ENCODE results near the gene FTSJ1.
A peak's percentile ranks its signal among the peaks of the same experiment; 100 is the strongest.

FTSJ1 gene

GRCh38 chrX:48508400-48509244 lies 32.6 kb downstream of the FTSJ1 start, which contains the start of gene PORCN:
PORCN (plus strand) TSS chrX:48508992; CDS start chrX:48509821, 829 bp downstream.
- no peak for DNase-seq (ENCODE audit: extremely low read depth, low read depth)
- TF ChIP-seq CTCF (IDR thresholded peaks at IDR 0.05; ENCODE audit: low read depth, low read length, missing control alignments) = no peak
- H3K4me3 ChIP-seq (replicated peaks; ENCODE audit: low read depth, low read length) = peak within 1 kb of the TSS; percentile 62

- TF ChIP-seq CTCF (IDR thresholded peaks at IDR 0.05; ENCODE audit: low read depth, low read length, missing control alignments) = no peak
Observed at GRCh38 chrX:48509245-48509590, 33.2 kb downstream of the FTSJ1 start.

GRCh38 chrX:48509619-48510018 lies 33.6 kb downstream of the FTSJ1 start:
- peak overlapping the region; percentile 62 for H3K4me3 ChIP-seq (replicated peaks; ENCODE audit: low read depth, low read length)
- no peak for DNase-seq (ENCODE audit: extremely low read depth, low read depth)
- no peak for TF ChIP-seq CTCF (IDR thresholded peaks at IDR 0.05; ENCODE audit: low read depth, low read length, missing control alignments)

More at GRCh38 chrX:48509245-48509590, 33.2 kb downstream of the FTSJ1 start:
- peak overlapping the region; percentile 62 for H3K4me3 ChIP-seq (replicated peaks; ENCODE audit: low read depth, low read length)
- DNase-seq (ENCODE audit: extremely low read depth, low read depth) = no peak

GRCh38 chrX:48511560-48511959 lies 35.6 kb downstream of the FTSJ1 start:
- no peak overlapping the region for H3K4me3 ChIP-seq (replicated peaks; ENCODE audit: low read depth, low read length)
- DNase-seq (ENCODE audit: extremely low read depth, low read depth) = no peak

GRCh38 chrX:48512371-48512935 lies 36.5 kb downstream of the FTSJ1 start:
- no peak for TF ChIP-seq CTCF (IDR thresholded peaks at IDR 0.05; ENCODE audit: low read depth, low read length, missing control alignments)
- DNase-seq (ENCODE audit: extremely low read depth, low read depth) = no peak
- H3K4me3 ChIP-seq (replicated peaks; ENCODE audit: low read depth, low read length) = no peak overlapping the region

More at GRCh38 chrX:48511560-48511959, 35.6 kb downstream of the FTSJ1 start:
- TF ChIP-seq CTCF (IDR thresholded peaks at IDR 0.05; ENCODE audit: low read depth, low read length, missing control alignments) = peak; percentile 46

GRCh38 chrX:48513670-48514069 lies 37.7 kb downstream of the FTSJ1 start:
- DNase-seq (ENCODE audit: extremely low read depth, low read depth) = no peak
- H3K4me3 ChIP-seq (replicated peaks; ENCODE audit: low read depth, low read length) = no peak overlapping the region
- no peak for TF ChIP-seq CTCF (IDR thresholded peaks at IDR 0.05; ENCODE audit: low read depth, low read length, missing control alignments)
